ENCODE data around the gene FITM1.
"Not testable (repeated sequence)": the region's sequence is repeated elsewhere in the genome, so short reads cannot be mapped to it uniquely, and the experiment has no call there.

Gene FITM1

DNA sequence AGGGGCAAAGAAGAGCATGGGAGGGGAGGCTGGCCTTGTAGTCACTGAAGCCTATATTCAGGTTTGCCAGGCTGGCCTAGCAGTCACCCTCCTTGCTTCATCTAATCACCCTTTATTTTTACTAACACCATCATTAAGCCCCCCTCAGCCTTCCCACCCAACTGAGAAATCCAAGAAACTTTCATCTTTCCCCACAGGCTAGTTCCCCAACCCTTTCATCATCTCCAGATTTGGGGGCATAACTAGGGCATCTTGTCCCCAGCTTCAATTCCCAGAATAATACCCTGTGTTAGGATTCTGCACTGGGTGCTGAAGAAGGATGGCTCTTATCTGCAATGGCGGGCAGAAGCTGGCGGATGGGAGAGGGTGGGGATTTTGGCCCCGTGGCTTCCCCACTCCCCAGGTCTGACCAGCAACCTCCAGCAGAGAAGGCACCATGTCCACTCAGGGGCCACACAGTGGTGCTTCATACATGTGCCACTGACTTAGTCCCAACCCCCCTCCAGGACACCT lies 29.4 kb upstream of the FITM1 start:
- H3K9me3 ChIP-seq (ENCODE audit: control insufficient read depth, insufficient read depth, low read length) = no peaks in the 10 kb centered on the region
- H3K36me3 ChIP-seq (ENCODE audit: control insufficient read depth, low read length) = peaks cover 49% of the 10 kb centered on the region
- H4K20me1 ChIP-seq (ENCODE audit: control insufficient read depth, insufficient read depth, low read depth, low read length) = no peaks in the 10 kb centered on the region
- no peaks in the 10 kb centered on the region for H3K27me3 ChIP-seq (ENCODE audit: control insufficient read depth, low read length)
- TF ChIP-seq EZH2phosphoT487 (IDR thresholded peaks at IDR 0.05; ENCODE audit: borderline replicate concordance, low read length) = no peak
- TF ChIP-seq, protein P1, sequence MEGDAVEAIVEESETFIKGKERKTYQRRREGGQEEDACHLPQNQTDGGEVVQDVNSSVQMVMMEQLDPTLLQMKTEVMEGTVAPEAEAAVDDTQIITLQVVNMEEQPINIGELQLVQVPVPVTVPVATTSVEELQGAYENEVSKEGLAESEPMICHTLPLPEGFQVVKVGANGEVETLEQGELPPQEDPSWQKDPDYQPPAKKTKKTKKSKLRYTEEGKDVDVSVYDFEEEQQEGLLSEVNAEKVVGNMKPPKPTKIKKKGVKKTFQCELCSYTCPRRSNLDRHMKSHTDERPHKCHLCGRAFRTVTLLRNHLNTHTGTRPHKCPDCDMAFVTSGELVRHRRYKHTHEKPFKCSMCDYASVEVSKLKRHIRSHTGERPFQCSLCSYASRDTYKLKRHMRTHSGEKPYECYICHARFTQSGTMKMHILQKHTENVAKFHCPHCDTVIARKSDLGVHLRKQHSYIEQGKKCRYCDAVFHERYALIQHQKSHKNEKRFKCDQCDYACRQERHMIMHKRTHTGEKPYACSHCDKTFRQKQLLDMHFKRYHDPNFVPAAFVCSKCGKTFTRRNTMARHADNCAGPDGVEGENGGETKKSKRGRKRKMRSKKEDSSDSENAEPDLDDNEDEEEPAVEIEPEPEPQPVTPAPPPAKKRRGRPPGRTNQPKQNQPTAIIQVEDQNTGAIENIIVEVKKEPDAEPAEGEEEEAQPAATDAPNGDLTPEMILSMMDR (IDR thresholded peaks at IDR 0.05; ENCODE audit: low read depth, low read length, poor library complexity, severe bottlenecking) = no peak
- no peaks in the 10 kb centered on the region for H3F3A ChIP-seq (ENCODE audit: control insufficient read depth, insufficient read depth)
- H3K4me2 ChIP-seq (ENCODE audit: low read length) = no peak overlapping the region
- no peaks in the 10 kb centered on the region for H3K79me2 ChIP-seq (ENCODE audit: control insufficient read depth, low read length)
- no peaks in the 10 kb centered on the region for H3K9me2 ChIP-seq (replicated peaks; ENCODE audit: control insufficient read depth, low read length)
- no peaks in the 10 kb centered on the region for H3K4me1 ChIP-seq (ENCODE audit: control insufficient read depth, low read length)
- no peak overlapping the region for H3K4me3 ChIP-seq (ENCODE audit: low read length)
- no peak overlapping the region for H3K27ac ChIP-seq (ENCODE audit: low read depth, low read length)

DNA sequence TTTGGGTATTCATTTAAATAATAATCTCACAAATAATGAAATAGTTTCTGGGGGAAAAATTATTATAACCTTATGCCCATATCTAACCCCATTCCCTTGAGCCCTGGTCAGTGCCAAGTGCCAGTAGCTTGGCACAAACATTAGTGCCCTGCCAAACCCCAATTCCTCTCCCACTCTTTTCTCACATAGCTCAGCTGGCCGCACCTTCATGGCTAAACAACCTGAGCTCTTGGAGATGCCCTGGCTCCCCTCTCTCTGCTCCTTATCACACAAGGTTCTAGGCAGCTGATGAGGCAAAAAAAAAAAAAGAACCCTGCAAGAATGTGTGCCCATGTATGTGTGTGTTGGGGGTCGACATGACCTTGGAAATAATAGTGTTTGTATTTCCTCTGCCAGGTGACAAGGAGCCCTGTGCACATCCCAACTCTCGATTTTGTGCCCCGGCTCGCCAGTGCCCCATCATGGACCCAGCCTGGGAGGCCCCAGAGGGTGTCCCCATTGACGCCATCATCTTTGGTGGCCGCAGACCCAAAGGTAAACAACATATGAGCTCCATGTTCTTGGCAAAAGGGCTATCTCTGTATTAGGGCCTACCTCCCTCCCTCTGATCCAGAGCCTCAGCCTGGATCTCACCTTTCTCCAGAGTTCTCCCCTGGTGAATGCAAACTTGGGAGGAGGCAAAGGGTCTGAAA lies 28.0 kb upstream of the FITM1 start:
- Histone ChIP-seq H3K27me3 (ENCODE audit: control insufficient read depth, low read length) (no peaks in the 10 kb centered on the region), H3K4me2 (ENCODE audit: low read length) (no peak overlapping the region), H3K79me2 (ENCODE audit: control insufficient read depth, low read length) (no peaks in the 10 kb centered on the region), H4K20me1 (ENCODE audit: control insufficient read depth, insufficient read depth, low read depth, low read length) (no peaks in the 10 kb centered on the region), H3K9me2 (replicated peaks; ENCODE audit: control insufficient read depth, low read length) (no peaks in the 10 kb centered on the region), H3K9me3 (ENCODE audit: control insufficient read depth, insufficient read depth, low read length) (no peaks in the 10 kb centered on the region), H3K4me1 (ENCODE audit: control insufficient read depth, low read length) (no peaks in the 10 kb centered on the region), H3K4me3 (ENCODE audit: low read length) (no peak overlapping the region), H3K36me3 (ENCODE audit: control insufficient read depth, low read length) (peaks cover 43% of the 10 kb centered on the region), H3K27ac (ENCODE audit: low read depth, low read length) (no peak overlapping the region), H3F3A (ENCODE audit: control insufficient read depth, insufficient read depth) (no peaks in the 10 kb centered on the region; the same call in 1 of the 2 replicates)
- TF ChIP-seq EZH2phosphoT487 (IDR thresholded peaks at IDR 0.05; ENCODE audit: borderline replicate concordance, low read length) = no peak
- TF ChIP-seq, protein P1 (IDR thresholded peaks at IDR 0.05; ENCODE audit: low read depth, low read length, poor library complexity, severe bottlenecking) = no peak

DNA sequence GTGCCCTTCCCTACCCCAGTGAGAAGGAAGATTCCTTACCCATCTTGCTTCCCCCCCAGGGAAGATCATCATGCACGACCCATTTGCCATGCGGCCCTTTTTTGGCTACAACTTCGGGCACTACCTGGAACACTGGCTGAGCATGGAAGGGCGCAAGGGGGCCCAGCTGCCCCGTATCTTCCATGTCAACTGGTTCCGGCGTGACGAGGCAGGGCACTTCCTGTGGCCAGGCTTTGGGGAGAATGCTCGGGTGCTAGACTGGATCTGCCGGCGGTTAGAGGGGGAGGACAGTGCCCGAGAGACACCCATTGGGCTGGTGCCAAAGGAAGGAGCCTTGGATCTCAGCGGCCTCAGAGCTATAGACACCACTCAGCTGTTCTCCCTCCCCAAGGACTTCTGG lies 27.0 kb upstream of the FITM1 start:
- Histone ChIP-seq H3K4me2 (ENCODE audit: low read length) (no peak overlapping the region), H3K4me1 (ENCODE audit: control insufficient read depth, low read length) (peaks cover 2% of the 10 kb centered on the region), H3K27me3 (ENCODE audit: control insufficient read depth, low read length) (no peaks in the 10 kb centered on the region), H3K9me3 (ENCODE audit: control insufficient read depth, insufficient read depth, low read length) (no peaks in the 10 kb centered on the region), H3K27ac (ENCODE audit: low read depth, low read length) (no peak overlapping the region), H3K79me2 (ENCODE audit: control insufficient read depth, low read length) (no peaks in the 10 kb centered on the region), H3K4me3 (ENCODE audit: low read length) (no peak overlapping the region), H3K36me3 (ENCODE audit: control insufficient read depth, low read length) (peaks cover 37% of the 10 kb centered on the region), H4K20me1 (ENCODE audit: control insufficient read depth, insufficient read depth, low read depth, low read length) (no peaks in the 10 kb centered on the region), H3F3A (ENCODE audit: control insufficient read depth, insufficient read depth) (no peaks in the 10 kb centered on the region; the same call in 1 of the 2 replicates), H3K9me2 (replicated peaks; ENCODE audit: control insufficient read depth, low read length) (no peaks in the 10 kb centered on the region)
- TF ChIP-seq EZH2phosphoT487 (IDR thresholded peaks at IDR 0.05; ENCODE audit: borderline replicate concordance, low read length) = no peak
- TF ChIP-seq, protein P1 (IDR thresholded peaks at IDR 0.05; ENCODE audit: low read depth, low read length, poor library complexity, severe bottlenecking) = no peak

DNA sequence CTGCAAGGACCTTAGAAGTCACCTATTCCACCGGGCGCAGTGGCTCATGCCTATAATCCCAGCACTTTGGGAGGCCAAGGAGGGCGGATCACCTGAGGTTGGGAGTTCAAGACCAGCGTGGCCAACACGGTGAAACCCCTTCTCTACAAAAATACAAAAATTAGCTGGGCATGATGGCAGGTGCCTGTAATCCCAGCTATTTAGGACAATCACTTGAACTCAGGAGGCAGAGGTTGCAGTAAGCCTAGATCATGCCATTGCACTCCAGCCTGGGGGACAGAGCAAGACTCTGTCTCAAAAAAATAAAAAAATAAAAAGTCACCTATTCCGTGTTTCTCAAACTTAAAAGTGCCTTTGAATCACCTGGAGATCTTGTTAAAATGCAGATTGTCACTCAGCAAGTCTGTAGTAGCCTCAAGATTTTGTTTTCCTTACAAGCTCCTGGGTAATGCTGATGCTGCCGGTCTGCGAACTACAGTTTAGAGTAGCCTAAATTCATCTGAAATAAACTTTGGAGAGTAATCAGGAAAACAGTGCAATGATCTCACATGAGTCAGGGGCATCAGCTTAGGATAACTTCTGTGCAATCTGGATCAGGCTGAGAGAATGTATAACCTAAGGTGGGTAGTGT lies 24.7 kb upstream of the FITM1 start:
- not testable (repeated sequence) for H3K79me2 ChIP-seq (ENCODE audit: control insufficient read depth, low read length); H3K27me3 ChIP-seq (ENCODE audit: control insufficient read depth, low read length); H3K9me2 ChIP-seq (replicated peaks; ENCODE audit: control insufficient read depth, low read length); H4K20me1 ChIP-seq (ENCODE audit: control insufficient read depth, insufficient read depth, low read depth, low read length); H3K27ac ChIP-seq (ENCODE audit: low read depth, low read length); H3K4me2 ChIP-seq (ENCODE audit: low read length); H3F3A ChIP-seq (ENCODE audit: control insufficient read depth, insufficient read depth); H3K9me3 ChIP-seq (ENCODE audit: control insufficient read depth, insufficient read depth, low read length); H3K4me3 ChIP-seq (ENCODE audit: low read length)
- Histone ChIP-seq H3K36me3 (ENCODE audit: control insufficient read depth, low read length) (peaks cover 19% of the 10 kb centered on the region; the same call in 1 of the 2 replicates), H3K4me1 (ENCODE audit: control insufficient read depth, low read length) (peaks cover 13% of the 10 kb centered on the region)

Measured in DOHH2 (cell line).